HG02588 (cell line): ENCODE results near the gene PRM3.

Source experiments
- ATAC-seq: cut with Tn5 transposase; IDR thresholded peaks from one replicate; pipeline ENCODE4 v1.9.1; 2021; ENCODE audit warnings: mild to moderate bottlenecking, moderate library complexity; ENCODE audit not compliant: unreplicated experiment

Gene PRM3

DNA sequence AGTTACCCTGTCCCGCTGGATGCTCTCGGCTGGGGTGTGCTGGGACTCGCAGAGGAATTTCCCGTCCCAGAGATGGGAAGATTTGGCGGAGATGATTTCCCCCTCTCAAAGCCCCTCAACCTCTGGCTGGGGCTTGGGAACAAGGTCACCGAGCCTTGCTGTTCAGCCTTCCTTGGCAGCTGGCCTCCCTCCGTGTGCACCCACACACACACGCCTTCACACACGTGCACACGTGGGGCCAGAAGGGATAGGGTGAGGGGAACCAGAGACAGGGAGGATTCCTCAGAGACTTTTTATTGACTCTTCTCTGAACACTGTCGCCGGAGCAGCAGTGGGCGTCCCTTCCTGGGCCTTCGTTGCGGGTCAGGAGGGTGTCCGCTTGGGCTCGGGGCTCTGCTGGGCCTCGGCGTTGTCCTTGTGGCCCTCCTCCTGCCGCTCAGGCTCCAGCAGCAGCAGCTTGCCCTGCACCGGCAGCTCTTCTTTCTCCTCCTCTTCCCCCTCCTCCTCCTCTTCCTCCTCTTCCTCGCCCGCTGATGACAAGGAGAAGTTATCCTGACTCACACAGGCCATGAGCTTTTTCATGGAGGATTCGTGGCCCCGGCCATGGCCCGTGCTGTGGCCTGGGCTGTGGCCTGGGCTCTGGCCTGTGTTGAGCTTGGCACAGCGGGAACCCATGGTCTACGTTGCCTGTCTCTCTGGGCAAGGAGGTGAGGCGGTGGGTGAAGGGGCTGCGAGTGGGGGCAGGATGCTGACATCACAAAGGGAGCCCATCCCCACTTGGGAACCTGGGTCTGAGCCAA is at the start of gene PRM3:
PRM3 (minus strand) TSS at position 709 of the 800 bp plus-strand sequence; CDS start at position 675, 34 bp downstream.
- ATAC-seq = no peak

DNA sequence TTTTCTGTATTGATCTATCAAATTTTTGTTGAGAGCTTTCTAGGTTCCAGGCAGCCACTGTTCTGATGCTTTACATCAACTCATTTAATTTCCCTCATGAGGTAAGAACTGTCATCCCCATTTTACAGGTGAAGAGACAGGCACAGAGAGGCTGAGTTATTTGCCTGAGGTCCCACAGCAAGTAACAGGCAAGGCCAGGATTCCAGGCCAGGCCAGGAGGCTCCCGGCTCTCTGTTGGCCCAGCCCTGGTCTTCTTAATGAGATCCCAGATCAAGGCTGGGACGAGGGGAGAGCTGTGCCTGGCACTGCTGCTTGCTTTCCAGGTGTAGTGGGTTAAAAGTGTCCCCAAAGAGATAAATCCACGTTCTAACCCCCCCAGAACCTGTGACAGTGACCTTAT is 49.4 kb upstream of the PRM3 start:
- no peak for ATAC-seq

- ATAC-seq = no peak
These were observed 48.2 kb upstream of the PRM3 start for GRCh38 chr16:11321662-11322061.

DNA sequence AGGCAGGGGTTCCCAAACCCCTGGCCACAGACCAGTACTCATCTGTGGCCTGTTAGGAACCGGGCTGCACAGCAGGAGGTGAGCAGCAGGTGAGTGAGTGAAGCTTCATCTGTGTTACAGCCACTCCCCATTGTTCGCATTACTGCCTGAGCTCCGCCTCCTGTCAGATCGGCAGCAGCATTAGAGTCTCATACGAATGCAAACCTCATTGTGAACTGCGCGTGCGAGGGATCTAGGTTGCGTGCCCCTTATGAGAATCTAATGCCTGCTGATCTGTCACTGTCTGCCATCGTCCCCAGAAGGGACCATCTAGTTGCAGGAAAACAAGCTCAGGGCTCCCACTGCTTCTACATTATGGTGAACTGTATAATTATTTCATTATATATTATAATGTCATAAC is 46.7 kb upstream of the PRM3 start:
- no peak for ATAC-seq

- ATAC-seq = no peak
These were observed 46.2 kb upstream of the PRM3 start for GRCh38 chr16:11319529-11320146.

- ATAC-seq = no peak
These were observed 45.4 kb upstream of the PRM3 start for GRCh38 chr16:11318817-11319216.

GRCh38 chr16:11316331-11317015 is 43.0 kb upstream of the PRM3 start:
- no peak for ATAC-seq

DNA sequence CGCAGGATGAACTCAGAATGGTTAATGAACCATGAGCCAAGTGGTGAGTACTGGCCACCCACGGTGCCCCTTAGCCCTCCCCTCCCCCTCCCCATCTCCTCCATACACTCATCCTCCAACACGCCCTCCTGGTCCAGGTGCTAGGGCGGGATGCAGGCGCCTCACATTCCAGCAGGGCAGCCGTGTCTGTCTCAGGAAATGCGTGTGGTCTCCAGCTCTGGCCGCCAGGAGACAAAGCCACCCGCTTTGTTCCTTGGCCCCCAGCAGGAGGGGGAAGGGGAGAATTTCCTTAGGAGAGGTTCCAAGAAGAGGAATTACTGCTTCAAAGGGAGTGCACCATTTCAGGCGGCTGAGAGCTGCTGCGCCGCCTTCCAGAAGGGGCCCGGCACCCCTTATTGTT is 42.1 kb upstream of the PRM3 start:
- no peak for ATAC-seq

- ATAC-seq = no peak
These were observed 41.0 kb upstream of the PRM3 start for GRCh38 chr16:11314309-11314894.

GRCh38 chr16:11313493-11314308 is 40.3 kb upstream of the PRM3 start:
- ATAC-seq = no peak

- no peak for ATAC-seq
These were observed 39.5 kb upstream of the PRM3 start for GRCh38 chr16:11312718-11313492.

DNA sequence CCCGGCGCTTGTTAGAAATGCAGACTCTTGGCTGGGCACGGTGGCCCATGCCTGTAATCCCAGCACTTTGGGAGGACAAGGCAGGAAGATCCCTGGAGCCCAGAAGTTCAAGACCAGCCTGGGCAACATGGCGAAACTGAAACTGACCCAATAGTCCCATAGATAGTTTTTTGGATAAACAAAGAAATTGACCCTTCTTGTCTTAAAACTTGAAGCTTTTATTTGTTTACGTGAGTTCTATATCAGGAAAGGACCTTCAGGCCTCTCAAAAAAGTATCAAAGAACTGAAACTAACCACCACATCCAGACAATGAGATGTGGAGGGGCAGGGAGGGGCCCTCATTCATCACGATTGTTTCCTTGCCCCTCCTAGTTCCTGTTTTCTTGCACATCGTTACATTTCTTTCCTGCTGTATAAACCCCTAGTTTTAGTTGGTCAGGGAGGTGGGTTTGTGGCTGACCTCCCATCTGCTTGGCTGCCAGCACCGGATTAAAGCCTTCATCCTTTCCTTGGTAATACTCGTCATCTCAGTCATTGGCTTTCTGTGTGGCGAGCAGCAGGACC is 37.6 kb upstream of the PRM3 start:
- ATAC-seq = peak; percentile 27

- no peak for ATAC-seq
These were observed 37.2 kb upstream of the PRM3 start for GRCh38 chr16:11310634-11310977.

DNA sequence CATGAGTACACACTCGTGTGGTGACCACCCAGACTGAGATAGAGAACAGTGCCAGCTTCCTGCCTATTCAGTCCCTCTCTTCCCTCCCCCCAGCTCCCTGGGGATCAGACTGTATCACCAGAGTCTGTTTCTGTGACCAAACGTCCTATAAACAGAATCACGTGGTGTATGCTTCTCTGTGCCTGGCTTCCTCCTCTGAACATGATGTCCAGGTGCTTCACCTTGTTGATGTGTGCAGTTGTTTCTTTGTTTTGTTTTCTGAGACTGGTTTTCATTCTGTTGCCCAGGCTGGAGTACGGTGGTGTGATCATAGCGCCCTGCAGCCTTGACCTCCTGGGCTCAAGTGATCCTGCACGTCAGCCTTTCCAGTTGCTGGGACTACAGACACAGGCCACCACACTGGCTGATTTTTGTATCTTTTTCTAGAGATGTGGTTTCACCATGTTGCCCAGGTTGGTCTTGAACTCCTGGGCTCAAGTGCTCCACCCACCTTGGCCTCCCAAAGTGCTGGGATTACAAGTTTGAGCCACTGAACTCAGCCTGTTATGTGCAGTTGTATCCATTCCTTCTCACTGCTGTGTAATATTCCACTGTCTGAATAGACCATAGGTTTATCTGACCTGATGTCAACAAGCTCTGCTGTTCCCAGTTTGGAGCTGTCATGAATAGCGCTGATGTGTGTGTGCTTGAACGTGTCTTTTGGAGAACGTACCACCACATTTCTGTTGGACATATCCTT is 36.6 kb upstream of the PRM3 start:
- ATAC-seq = peak; percentile 44

GRCh38 chr16:11308493-11309283 is 35.3 kb upstream of the PRM3 start:
- ATAC-seq = no peak

GRCh38 chr16:11307639-11308492 is 34.4 kb upstream of the PRM3 start:
- ATAC-seq = no peak

DNA sequence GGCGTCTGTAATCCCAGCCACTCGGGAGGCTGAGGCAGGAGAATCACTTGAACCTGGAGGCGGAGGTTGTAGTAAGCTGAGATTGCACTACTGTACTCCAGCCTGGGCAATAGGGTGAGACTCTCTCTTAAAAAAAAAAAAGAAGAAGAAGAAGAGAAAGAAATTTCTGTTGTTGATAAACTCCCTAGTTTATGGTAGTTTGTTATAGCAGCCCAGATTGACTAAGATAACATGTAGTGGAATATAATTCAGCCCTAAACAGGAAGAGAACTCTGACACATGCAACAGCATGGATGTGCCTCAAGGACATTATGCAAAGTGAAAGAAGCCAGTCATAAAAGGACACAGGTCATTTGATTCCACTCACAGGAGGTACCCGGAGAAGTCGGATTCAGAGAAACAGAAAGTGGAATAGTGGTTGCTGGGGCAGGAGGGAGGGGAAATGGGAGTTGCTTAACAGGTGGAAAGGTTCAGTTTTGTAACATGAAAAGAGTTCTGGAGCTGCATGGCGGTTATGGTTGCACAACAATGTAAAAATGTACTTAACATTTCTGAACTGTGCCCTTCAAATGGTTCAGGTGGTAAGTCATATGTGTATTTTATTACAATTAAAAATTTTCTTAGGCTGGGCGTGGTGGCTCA is 33.7 kb upstream of the PRM3 start:
- ATAC-seq = no peak
